K562 (cell line): ENCODE results near the gene ERAP2.

Source experiments
- CBFB ChIP-seq: sonication (generic); formaldehyde crosslinking; IDR thresholded peaks from 2 replicates; pipeline ENCODE4 v1.4.0; 2020; ENCODE audit warnings: mild to moderate bottlenecking, missing genetic modification reagents
- CREB1 ChIP-seq, 2 experiments: sonication (generic) in 1 of 2; formaldehyde crosslinking in 1 of 2; IDR thresholded peaks; 2 replicates each; pipeline versions ENCODE4 v1.6.1 to v1.8.0; 2012 to 2022; ENCODE audit warnings: inconsistent platforms in 1 of 2, mild to moderate bottlenecking in 1 of 2, missing genetic modification reagents in 1 of 2, moderate library complexity in 1 of 2
- KLF10 ChIP-seq: fragments of 250-450 bp; sonication (Bioruptor Pico); IDR thresholded peaks from 2 replicates; pipeline ENCODE4 v1.6.1; 2021; ENCODE audit warnings: matching md5 sums
- MXI1 ChIP-seq: IDR thresholded peaks from 2 replicates; pipeline ENCODE4 v1.6.1; 2011; ENCODE audit warnings: low read depth, mild to moderate bottlenecking, improper control_type of control experiment, low read length

- TF ChIP-seq MXI1 (no peak), CREB1 (IDR thresholded peaks at IDR 0.05) (no peak), CREB1 (CRISPR knock-in tag; IDR thresholded peaks at IDR 0.05) (no peak), CBFB (no peak), KLF10 (CRISPR knock-in tag) (no peak)
Measured at GRCh38 chr5:96896276-96896675, 20.0 kb downstream of the ERAP2 start.
